HCT116 (cell line): ENCODE results near the gene PNMA8C. TPM values are rescaled to one million over a fixed set of nuclear protein-coding genes. Genes with fewer than 3 reads are reported as not detected.

Experiments
- ATAC-seq: fragments of 200-7000 bp; cut with Tn5 transposase; 2 replicates; pipeline ENCODE4 v1.9.1; 2020; ENCODE audit warnings: mild to moderate bottlenecking, moderate library complexity
- BruUV-seq: library from RNA; stranded (reverse); fragments of 400-500 nt; replicated peaks from 2 replicates; lab custom pipeline; 2021; lab: Mats Ljungman, UMichigan
- CTCF ChIA-PET: fragments of 300-600 bp; sonication (Branson Sonifier 250); formaldehyde crosslinking; loops from one replicate; lab custom pipeline; 2021; ENCODE audit warnings: antibody characterized with exemption; lab: Charles Lee
- POLR2A ChIA-PET: fragments of 300-600, 350-600 bp; sonication (Branson Sonifier 250); formaldehyde crosslinking; loops from one replicate; lab custom pipeline; 2021; ENCODE audit warnings: antibody characterized with exemption; lab: Charles Lee
- RAD21 ChIA-PET, 2 experiments: fragments of 300-600 bp; sonication (Branson Sonifier 250); formaldehyde crosslinking; loops; one replicate each; lab custom pipeline; 2023; ENCODE audit warnings: low total read pairs in 2 of 2; ENCODE audit not compliant: uncharacterized antibody in 2 of 2, unreplicated experiment in 2 of 2, low non-redundant PET in 1 of 2; lab: Charles Lee
- DNase-seq: peaks from one replicate; pipeline ENCODE4 v3.0.0-alpha.2; 2010; ENCODE audit warnings: low read depth, low spot score
- H2AFZ ChIP-seq: fragments of 200-600 bp; shearing (Covaris generic), sonication (generic); 2 replicates; pipeline ENCODE4 v1.6.1; 2017; ENCODE audit warnings: low read depth, mixed run types, mixed read lengths, antibody characterized with exemption, low read length; ENCODE audit not compliant: poor library complexity, severe bottlenecking
- H3K27ac ChIP-seq: 2 replicates; pipeline ENCODE4 v1.5.1; 2012; ENCODE audit warnings: low read depth, low read length
- H3K27me3 ChIP-seq: fragments of 200-600 bp; sonication (generic); 2 replicates; pipeline ENCODE4 v1.6.1; 2016; ENCODE audit warnings: mixed run types, low read length, mixed read lengths; ENCODE audit not compliant: insufficient read depth
- H3K36me3 ChIP-seq, 2 experiments: fragments of 200-500 bp in 1 of 2; fragments of 200-600 bp in 1 of 2; sonication (Bioruptor generic) in 1 of 2; sonication (generic) in 1 of 2; 2 replicates each; pipeline versions ENCODE4 v1.5.1 to v1.6.1; 2014 to 2016; ENCODE audit warnings: low read length in 2 of 2, inconsistent platforms in 1 of 2, mixed read lengths in 1 of 2, mixed run types in 1 of 2; ENCODE audit not compliant: insufficient read depth in 2 of 2, control insufficient read depth in 1 of 2
- H3K4me1 ChIP-seq, 2 experiments: fragments of 200-600 bp in 1 of 2; sonication (generic) in 1 of 2; 2 replicates each; pipeline versions ENCODE4 v1.5.1 to v1.6.1; 2012 to 2017; ENCODE audit warnings: low read length in 2 of 2, inconsistent platforms in 1 of 2, mild to moderate bottlenecking in 1 of 2, mixed read lengths in 1 of 2, mixed run types in 1 of 2, moderate library complexity in 1 of 2; ENCODE audit not compliant: insufficient read depth in 2 of 2, control insufficient read depth in 1 of 2
- H3K4me2 ChIP-seq: fragments of 200-600 bp; sonication (generic); 2 replicates; pipeline ENCODE4 v1.6.1; 2017; ENCODE audit warnings: mixed run types, low read length, mixed read lengths
- H3K4me3 ChIP-seq, 2 experiments: fragments of 200-600 bp in 1 of 2; sonication (generic) in 1 of 2; replicated peaks in 1 of 2; 2 replicates each; pipeline ENCODE4 v1.5.1; 2011 to 2016; ENCODE audit warnings: low read length in 2 of 2, control low read depth in 1 of 2, low read depth in 1 of 2, mild to moderate bottlenecking in 1 of 2, mixed read lengths in 1 of 2, mixed run types in 1 of 2
- H3K79me2 ChIP-seq: fragments of 200-600 bp; sonication (generic); 2 replicates; pipeline ENCODE4 v1.6.1; 2017; ENCODE audit warnings: mild to moderate bottlenecking, mixed run types, low read length, moderate library complexity, mixed read lengths; ENCODE audit not compliant: insufficient read depth
- H3K9ac ChIP-seq: fragments of 200-600 bp; sonication (generic); 2 replicates; pipeline ENCODE4 v1.6.1; 2016; ENCODE audit warnings: low read length, mixed read lengths
- H3K9me2 ChIP-seq: fragments of 200-600 bp; sonication (generic), shearing (Covaris generic); 2 replicates; pipeline ENCODE4 v1.6.1; 2017; ENCODE audit warnings: mixed run types, mild to moderate bottlenecking, moderate library complexity; ENCODE audit not compliant: insufficient read depth
- H3K9me3 ChIP-seq, 2 experiments: fragments of 200-500 bp in 1 of 2; fragments of 200-600 bp in 1 of 2; sonication (Bioruptor generic) in 1 of 2; sonication (generic) in 1 of 2; 2 replicates each; pipeline ENCODE4 v1.6.1; 2014 to 2017; ENCODE audit warnings: low read length in 2 of 2, mixed read lengths in 2 of 2, inconsistent platforms in 1 of 2, low read depth in 1 of 2, mild to moderate bottlenecking in 1 of 2, mixed run types in 1 of 2, moderate library complexity in 1 of 2; ENCODE audit not compliant: control insufficient read depth in 1 of 2, insufficient read depth in 1 of 2
- H4K20me1 ChIP-seq: fragments of 200-600 bp; sonication (generic), shearing (Covaris generic); 2 replicates; pipeline ENCODE4 v1.6.1; 2017; ENCODE audit warnings: mixed run types, mild to moderate bottlenecking, moderate library complexity; ENCODE audit not compliant: insufficient read depth
- ATF3 ChIP-seq: IDR thresholded peaks from 2 replicates; pipeline ENCODE4 v1.6.1; 2012
- ELF1 ChIP-seq: IDR thresholded peaks from 2 replicates; pipeline ENCODE4 v1.6.1; 2012; ENCODE audit warnings: low read depth, borderline replicate concordance
- EZH2 ChIP-seq: fragments of 200-600 bp; sonication (generic); IDR thresholded peaks from 2 replicates; pipeline ENCODE4 v1.6.1; 2017; ENCODE audit warnings: antibody characterized with exemption, mixed run types
- EZH2phosphoT487 ChIP-seq: fragments of 200-600 bp; IDR thresholded peaks from 2 replicates; pipeline ENCODE4 v1.6.1; 2018; ENCODE audit warnings: antibody characterized with exemption, borderline replicate concordance
- REST ChIP-seq: IDR thresholded peaks from 2 replicates; pipeline ENCODE4 v1.6.1; 2012; ENCODE audit warnings: low read depth
- SP1 ChIP-seq: IDR thresholded peaks from 2 replicates; pipeline ENCODE4 v1.6.1; 2012; ENCODE audit warnings: low read depth
- YY1 ChIP-seq: IDR thresholded peaks from 2 replicates; pipeline ENCODE4 v1.6.1; 2011; ENCODE audit warnings: low read length, low read depth, moderate library complexity, mild to moderate bottlenecking; ENCODE audit not compliant: insufficient replicate concordance; ENCODE audit errors: extremely low read depth
- intact Hi-C: fragments of 100-400 bp; cut with micrococcal nuclease; formaldehyde crosslinking; loops from 2 replicates; pipeline ENCODE4 v1.10.0; 2022
- total RNA-seq: library from RNA; stranded (reverse); gene quantifications from one replicate; pipeline ENCODE4 v1.2.1, GENCODE V29; 2021; ENCODE audit not compliant: unreplicated experiment

The PNMA8C gene
- total RNA-seq, 1 experiment from 2014 or later = not detected

- ATAC-seq = no peak
- no peak overlapping the region for H3K9ac ChIP-seq
- H3K79me2 ChIP-seq = no peaks in the 10 kb centered on the region
- H3K4me2 ChIP-seq = no peak overlapping the region
- POLR2A ChIA-PET = no interaction called here
- CTCF ChIA-PET = interaction anchor here (0.9 kb wide), 1 partner anchor 20 kb away, joined by 4 read pairs; no protein-coding TSS in a partner anchor
- H4K20me1 ChIP-seq = no peaks in the 10 kb centered on the region
- RAD21 ChIA-PET = no interaction called here
- H3K4me3 ChIP-seq = no peak overlapping the region
- H3K9me3 ChIP-seq = no peaks in the 10 kb centered on the region
- H3K4me1 ChIP-seq = no peaks in the 10 kb centered on the region
- H3K27ac ChIP-seq = no peak overlapping the region
- no peaks in the 10 kb centered on the region for H3K36me3 ChIP-seq
- no peaks in the 10 kb centered on the region for H3K9me2 ChIP-seq
- H3K27me3 ChIP-seq = no peaks in the 10 kb centered on the region
- H2AFZ ChIP-seq = no peak overlapping the region
- intact Hi-C loops = no loop called here
- no peak for DNase-seq
- BruUV-seq = no TSS peak
- TF ChIP-seq EZH2 (no peak), ATF3 (no peak), REST (no peak), YY1 (no peak), SP1 (no peak), ELF1 (no peak), EZH2phosphoT487 (no peak)
Measured at GRCh38 chr19:46452186-46452585, 23.4 kb upstream of the PNMA8C start.
